ENCODE data around the gene TPX2. TPM values are rescaled to one million over a fixed set of nuclear protein-coding genes. Genes with fewer than 3 reads are reported as not detected.

Gene TPX2
- polyA plus RNA-seq, 2 of the 4 experiments (the other 2 are of a cell fraction), result 92.9 TPM

- CTCF ChIA-PET, result interaction anchor here (0.7 to 12.5 kb wide), 7 partner anchors 8 to 94 kb away, joined by 3 to 167 read pairs (median 6); partner anchors contain the start of gene BCL2L1
- POLR2A ChIA-PET, result interaction anchor here (1.1 to 3.4 kb wide), 5 partner anchors 10 to 45 kb away, joined by 4 to 30 read pairs (median 8); partner anchors contain the start of gene BCL2L1
- no peaks in the 10 kb centered on the region for H3K9me3 ChIP-seq
- peak overlapping the region; percentile 16; the same call in 1 of the 3 replicates for H3K4me3 ChIP-seq
- peak overlapping the region; percentile 89 to 95 for H3K27ac ChIP-seq
- peak overlapping the region; percentile 69 for H3K4me2 ChIP-seq
- DNase-seq (ENCODE audit: low read depth in 1 of 2, low spot score in 1 of 2) (peak in 1 of 2 experiments; percentile 89), ATAC-seq (peak; percentile 27 to 30; a peak in 4 of 6 replicates), FAIRE-seq (no peak)
- H3K4me1 ChIP-seq, result peaks cover 95% of the 10 kb centered on the region
- TF ChIP-seq BCL3 (IDR thresholded peaks at IDR 0.05) (peak; percentile 84; the same call in 2 of the 3 replicates), HOXB13 (CRISPR knock-in tag; IDR thresholded peaks at IDR 0.05; ENCODE audit: low read depth) (peak; percentile 93), HOXA7 (CRISPR knock-in tag; IDR thresholded peaks at IDR 0.05) (peak; percentile 26; the same call in 1 of the 2 replicates), CHD2 (IDR thresholded peaks at IDR 0.05; ENCODE audit: low read length, partially characterized antibody) (no peak), GATA3 (IDR thresholded peaks at IDR 0.05; ENCODE audit: borderline replicate concordance) (peak; percentile 71), SMC3 (IDR thresholded peaks at IDR 0.05) (peak; percentile 27; the same call in 1 of the 3 replicates), CBX8 (IDR thresholded peaks at IDR 0.05) (no peak), MAFK (IDR thresholded peaks at IDR 0.05; ENCODE audit: partially characterized antibody) (no peak), MYC (IDR thresholded peaks at IDR 0.05; ENCODE audit: borderline replicate concordance, low read length) (no peak), JUN (IDR thresholded peaks at IDR 0.05) (peak; percentile 89 to 96; a peak in 4 of 5 replicates), FOSL2 (IDR thresholded peaks at IDR 0.05) (peak; percentile 31; the same call in 1 of the 2 replicates), FOSL2 (CRISPR knock-in tag; IDR thresholded peaks at IDR 0.05) (peak; percentile 42), RFX5 (IDR thresholded peaks at IDR 0.05) (no peak), FOXS1 (CRISPR knock-in tag; IDR thresholded peaks at IDR 0.05) (0 out of 2 replicates have a peak, but pooled peaks have one; percentile 22), EP300 (IDR thresholded peaks at IDR 0.05) (peak; percentile 95 to 96), HES2 (IDR thresholded peaks at IDR 0.05) (peak; percentile 89), HMGXB4 (CRISPR knock-in tag; IDR thresholded peaks at IDR 0.05; ENCODE audit: borderline replicate concordance) (no peak), JUNB (IDR thresholded peaks at IDR 0.05) (peak; percentile 63), CEBPB (IDR thresholded peaks at IDR 0.05) (peak; percentile 95 to 97), HEYL (CRISPR knock-in tag; IDR thresholded peaks at IDR 0.05) (0 out of 2 replicates have a peak, but pooled peaks have one; percentile 26), EHF (CRISPR knock-in tag; IDR thresholded peaks at IDR 0.05) (peak; percentile 90), MAX (IDR thresholded peaks at IDR 0.05) (peak; percentile 63), EHMT2 (IDR thresholded peaks at IDR 0.05; ENCODE audit: low read depth) (no peak), ATOH8 (CRISPR knock-in tag; IDR thresholded peaks at IDR 0.05; ENCODE audit: low read depth) (peak; percentile 84), POLR2AphosphoS2 (conservative IDR thresholded peaks at IDR 0.05; ENCODE audit: low read length) (no peak), HOXB5 (CRISPR knock-in tag; IDR thresholded peaks at IDR 0.05) (peak; percentile 89; the same call in 1 of the 2 replicates), KDM1A (IDR thresholded peaks at IDR 0.05; ENCODE audit: low read depth) (no peak)
- 11% methylated on average over 2 of the region's 2 CpGs for WGBS (ENCODE audit: missing lambda C conversion rate)
Observed at GRCh38 chr20:31706607-31707257, 32.4 kb upstream of the TPX2 start.
